NCI-H748 (cell line): Measurements from ENCODE around the gene SELENOF.

Experiments used
- DNase-seq: peaks from one replicate; lab custom pipeline; 2025; ENCODE audit not compliant: unreplicated experiment; lab: John Stamatoyannopoulos, UW

SELENOF gene

DNA sequence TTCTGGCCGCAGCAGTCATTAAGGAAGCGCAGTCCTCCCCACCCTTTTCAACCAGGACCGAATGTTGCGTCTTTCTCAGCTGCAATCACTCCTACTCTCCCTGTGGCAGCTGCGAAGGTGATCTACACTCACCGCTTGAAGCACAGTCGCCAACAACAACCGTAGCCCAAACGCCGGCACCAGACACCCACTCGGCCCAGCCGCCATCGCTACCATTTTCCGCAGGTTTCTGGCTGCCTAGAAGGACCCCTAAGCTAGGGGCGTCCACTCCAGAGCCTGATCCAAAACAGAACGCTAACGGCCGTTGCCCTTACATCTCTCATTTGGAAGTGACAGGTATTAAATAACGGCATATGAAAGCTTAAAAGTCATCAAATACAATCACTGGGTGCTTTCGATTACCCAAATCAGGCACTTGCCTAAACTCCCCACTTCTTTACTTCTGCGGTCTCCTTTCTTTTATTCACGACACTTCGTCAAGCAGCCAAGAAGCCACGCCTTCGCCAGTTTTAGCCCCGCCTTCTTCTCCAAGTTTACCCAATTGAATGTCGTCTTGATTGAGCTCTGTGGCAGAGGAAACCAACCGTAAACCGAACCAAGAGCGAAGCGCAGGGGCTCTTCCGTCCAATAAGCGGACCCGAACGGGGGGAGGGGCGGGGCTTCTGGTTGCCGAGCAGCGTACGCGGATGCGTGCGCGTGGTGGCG lies at the start of gene SELENOF:
TSS of gene SELENOF (minus strand) at position 231 of the 705 bp plus-strand sequence. CDS start at position 216, 15 bp downstream.
- DNase-seq = peak; percentile 99

DNA sequence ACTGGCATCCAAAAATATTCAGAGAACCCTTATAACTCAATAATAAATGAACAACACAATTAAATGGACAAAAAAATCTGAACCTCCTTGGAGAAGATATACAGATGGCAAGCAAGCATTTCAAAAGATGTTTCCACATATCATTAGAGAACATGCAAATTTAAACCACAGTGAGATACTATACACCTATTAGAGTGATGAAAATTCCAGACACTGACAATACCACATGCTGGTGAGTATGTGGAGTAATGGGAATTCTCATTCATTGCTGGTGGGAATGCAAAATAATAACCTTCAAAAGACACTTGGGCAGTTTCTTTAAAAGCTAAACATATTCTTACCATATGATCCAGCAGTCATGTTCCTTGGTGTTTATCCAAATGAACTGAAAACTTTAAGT lies 46.6 kb upstream of the SELENOF start:
- DNase-seq = no peak

DNA sequence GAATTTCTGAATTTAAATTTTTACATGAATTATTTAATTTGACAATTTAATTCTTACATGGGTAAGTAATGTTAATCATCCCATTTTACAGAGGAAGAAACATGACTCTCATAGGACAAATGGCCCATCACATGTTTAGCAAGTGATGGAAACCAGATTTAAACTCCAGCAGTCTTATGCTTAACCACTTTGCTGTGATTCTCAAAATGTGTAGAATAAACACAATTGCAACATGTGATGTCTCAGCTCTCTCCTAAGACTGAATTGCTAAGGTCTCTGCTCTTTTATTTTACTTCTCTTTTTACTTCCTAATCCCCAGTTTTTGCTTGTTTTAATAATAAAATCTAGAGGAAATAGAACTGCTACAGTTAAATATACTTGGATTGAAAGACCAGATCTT lies 43.3 kb upstream of the SELENOF start:
- no peak for DNase-seq

DNA sequence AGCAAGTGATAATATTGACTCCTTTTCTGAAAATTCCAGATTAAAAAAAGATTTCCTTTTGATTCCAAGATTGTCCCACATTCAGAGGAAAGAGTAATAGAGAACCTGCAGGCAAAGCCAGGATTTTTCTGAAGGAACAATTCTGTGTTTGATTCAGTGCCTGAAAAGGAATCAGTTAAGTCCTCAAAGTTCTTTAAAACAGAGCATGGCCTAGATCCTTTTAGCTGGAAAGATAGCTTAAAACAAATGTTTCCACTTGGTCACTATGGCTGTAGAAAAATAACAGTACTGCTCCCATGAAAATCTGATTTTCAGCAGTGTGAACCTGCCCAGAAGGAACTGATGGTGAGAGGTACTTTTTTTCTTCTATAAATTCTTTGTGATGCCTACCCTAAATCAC lies 42.3 kb upstream of the SELENOF start:
- no peak for DNase-seq

GRCh38 chr1:86955678-86956077 lies 41.8 kb upstream of the SELENOF start:
- DNase-seq = no peak

DNA sequence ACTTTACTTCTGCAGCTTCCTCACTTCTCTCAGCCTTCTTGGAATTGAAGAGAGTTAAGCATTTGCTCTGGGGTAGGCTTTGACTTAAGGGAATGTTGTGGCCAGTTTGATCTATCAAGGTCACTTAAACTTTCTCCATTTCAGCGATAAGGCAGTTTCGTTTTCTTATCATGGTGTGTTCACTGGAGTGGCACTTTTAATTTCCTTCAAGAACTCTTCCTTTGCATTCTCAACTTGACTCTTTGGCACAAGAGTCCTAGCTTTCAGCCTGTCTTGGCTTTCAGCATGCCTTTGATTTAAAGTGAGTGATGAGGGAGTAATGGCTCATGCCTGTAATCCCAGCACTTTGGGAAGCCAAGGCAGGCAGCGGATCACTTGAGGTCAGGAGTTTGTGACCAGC lies 39.2 kb upstream of the SELENOF start:
- DNase-seq = no peak

DNA sequence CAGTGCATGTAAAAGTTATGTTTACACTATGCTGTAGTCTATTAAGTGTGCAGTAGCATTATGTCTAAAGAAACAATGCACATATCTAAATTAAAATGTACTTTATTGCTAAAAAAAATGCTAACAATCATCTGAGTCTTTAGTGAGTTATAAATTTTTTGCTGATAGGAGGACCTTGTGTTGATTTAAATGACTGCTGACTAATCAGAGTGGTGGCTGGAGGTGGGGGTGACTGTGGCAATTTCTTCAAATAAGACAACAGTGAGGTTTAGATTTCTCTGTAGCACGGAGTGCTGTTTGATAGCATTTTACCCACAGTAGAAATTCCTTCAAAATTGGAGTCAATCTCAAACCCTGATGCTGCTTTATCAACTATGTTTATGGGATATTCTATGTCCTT lies 37.5 kb upstream of the SELENOF start:
- no peak for DNase-seq

DNA sequence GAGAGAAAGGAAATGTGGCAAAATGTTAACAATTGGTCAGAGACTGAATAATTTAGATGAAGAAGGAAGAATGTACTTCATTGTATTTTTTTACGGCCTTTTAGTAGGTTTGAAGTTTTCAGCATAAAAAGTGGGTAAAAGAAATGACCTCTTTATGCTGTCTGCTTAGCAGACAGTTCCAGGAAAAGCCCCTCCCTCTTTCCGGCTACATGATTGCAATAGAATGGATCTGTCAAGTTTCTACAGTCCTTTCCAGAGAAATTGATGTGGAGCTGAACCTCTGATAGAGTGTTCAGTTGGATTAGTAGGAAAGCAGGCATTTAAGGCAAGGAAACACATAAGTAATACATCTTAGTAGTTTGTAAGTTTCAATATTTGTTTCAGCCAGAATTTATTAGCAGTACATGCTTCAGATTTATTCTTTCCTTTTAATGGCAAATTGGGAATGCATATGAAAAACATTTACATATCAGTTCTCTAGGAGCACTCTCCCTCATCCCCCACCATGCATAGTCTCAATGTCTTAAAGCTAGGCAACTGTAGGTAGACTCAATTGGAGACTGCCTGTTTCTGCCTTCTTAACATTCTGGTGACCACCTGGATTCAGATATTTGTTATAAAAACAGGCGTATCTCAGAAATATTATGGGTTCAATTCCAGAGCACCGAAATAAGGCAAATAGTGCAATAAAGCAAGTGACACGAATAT lies 36.9 kb upstream of the SELENOF start:
- no peak for DNase-seq

- DNase-seq = no peak
These were observed 34.3 kb upstream of the SELENOF start for GRCh38 chr1:86948212-86948611.

GRCh38 chr1:86942743-86943142 lies 28.8 kb upstream of the SELENOF start:
- no peak for DNase-seq

GRCh38 chr1:86942042-86942441 lies 28.1 kb upstream of the SELENOF start:
- no peak for DNase-seq

GRCh38 chr1:86940599-86940998 lies 26.7 kb upstream of the SELENOF start:
- DNase-seq = no peak

GRCh38 chr1:86939406-86939805 lies 25.5 kb upstream of the SELENOF start:
- DNase-seq = no peak

DNA sequence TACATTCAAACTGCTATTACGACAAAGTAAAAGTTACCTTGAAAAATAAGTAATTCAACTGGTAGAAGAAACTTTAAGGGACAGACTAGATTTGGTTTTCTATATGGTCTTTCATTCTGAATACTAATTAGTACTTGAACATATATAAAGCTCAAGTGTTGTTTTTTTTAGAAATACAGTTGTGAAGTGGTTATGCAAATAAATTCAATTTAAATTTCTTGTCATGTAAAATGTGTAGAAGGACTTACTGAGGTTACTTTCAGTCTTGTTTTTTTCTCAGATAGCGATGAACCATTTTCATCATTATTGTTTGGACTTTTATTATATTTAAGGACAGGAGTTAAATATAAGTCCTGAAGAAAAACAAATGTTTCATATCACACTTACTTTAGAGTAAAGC lies 24.9 kb upstream of the SELENOF start:
- DNase-seq = no peak

DNA sequence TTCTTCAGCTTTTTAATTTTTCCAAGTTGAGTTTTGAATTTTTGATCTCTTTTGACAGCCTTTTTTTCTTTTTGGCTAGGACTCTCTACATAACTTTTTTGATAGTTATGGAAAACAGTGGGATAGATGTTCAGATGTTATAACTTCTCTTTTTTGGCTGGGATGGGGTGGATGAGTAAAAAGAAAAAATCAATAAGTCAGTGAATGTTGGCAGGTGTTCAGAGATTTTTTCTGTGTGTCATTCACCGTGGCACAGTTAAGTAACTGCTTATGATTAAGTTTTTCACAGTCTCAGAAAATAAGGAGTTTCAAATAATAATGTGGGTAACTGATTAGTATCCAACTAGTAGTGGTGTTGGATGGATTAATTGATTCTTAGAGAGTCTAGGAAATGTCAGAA lies 24.5 kb upstream of the SELENOF start:
- no peak for DNase-seq

GRCh38 chr1:86933562-86934377 lies 19.8 kb upstream of the SELENOF start:
- DNase-seq = no peak

DNA sequence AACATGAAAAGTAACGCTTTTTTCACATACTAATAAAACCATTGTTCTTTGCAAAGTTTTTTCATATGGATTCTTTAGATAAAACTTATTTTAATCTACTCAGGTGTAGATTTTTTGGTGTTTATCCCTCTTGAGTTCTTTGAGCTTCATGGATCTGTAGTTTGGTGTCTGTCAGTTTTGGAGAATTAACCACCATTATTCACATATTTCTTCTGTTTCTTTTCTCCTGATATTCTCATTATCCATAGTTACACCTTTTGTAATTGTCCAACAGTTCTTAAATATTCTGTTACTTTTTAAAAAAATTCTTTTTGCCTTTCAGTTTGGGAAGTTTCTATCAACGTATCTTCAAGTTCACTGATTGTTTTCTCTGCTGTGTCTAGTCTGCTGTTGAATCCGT lies 19.1 kb upstream of the SELENOF start:
- DNase-seq = no peak

GRCh38 chr1:86928819-86929218 lies 14.9 kb upstream of the SELENOF start:
- DNase-seq = no peak

- DNase-seq = no peak
These were observed 13.0 kb upstream of the SELENOF start for GRCh38 chr1:86926883-86927282.

- DNase-seq = no peak
These were observed 11.8 kb upstream of the SELENOF start for GRCh38 chr1:86925742-86926141.

GRCh38 chr1:86924324-86924960 lies 10.5 kb upstream of the SELENOF start:
- no peak for DNase-seq
